Heart left ventricle (tissue), 16 donors: ENCODE measurements around the gene TNRC6B. TPM values are rescaled to one million over a fixed set of nuclear protein-coding genes. Genes with fewer than 3 reads are reported as not detected.
A peak's percentile ranks its signal among the peaks of the same experiment; 100 is the strongest.

ENCODE experiments used
- ATAC-seq, 4 donors: fragments of 200-7000 bp; cut with Tn5 transposase; one replicate each; pipeline ENCODE4 v1.9.1; 2020 to 2022; ENCODE audit warnings: moderate library complexity in 4 of 4, mild to moderate bottlenecking in 3 of 4, moderate number of reproducible peaks in 1 of 4
- DNase-seq, 5 donors: peaks; one replicate each; pipeline ENCODE4 v3.0.0-alpha.2; 2020
- H3K27ac ChIP-seq, 12 donors: fragments of 200-600 bp; sonication (generic) in 4 of 12; one replicate each; pipeline versions ENCODE4 v1.5.0 to v1.8.0; 2016 to 2022; ENCODE audit warnings: mild to moderate bottlenecking in 2 of 12
- H3K27me3 ChIP-seq, 9 donors: fragments of 200-600 bp; sonication (generic) in 2 of 9; one replicate each; pipeline versions ENCODE4 v1.5.1 to v1.8.0; 2016 to 2022; ENCODE audit warnings: mild to moderate bottlenecking in 3 of 9
- H3K36me3 ChIP-seq, 9 donors: fragments of 200-600 bp; sonication (generic) in 2 of 9; one replicate each; pipeline versions ENCODE4 v1.5.0 to v1.8.0; 2018 to 2022; ENCODE audit warnings: mild to moderate bottlenecking in 2 of 9
- H3K4me1 ChIP-seq, 12 donors: fragments of 200-600 bp; sonication (generic) in 4 of 12; one replicate each; pipeline versions ENCODE4 v1.5.0 to v1.8.0; 2016 to 2022; ENCODE audit warnings: mild to moderate bottlenecking in 3 of 12
- H3K4me3 ChIP-seq, 12 donors: fragments of 200-600 bp; sonication (generic) in 4 of 12; one replicate each; pipeline versions ENCODE4 v1.5.0 to v1.8.0; 2017 to 2022; ENCODE audit warnings: mild to moderate bottlenecking in 9 of 12, moderate library complexity in 4 of 12
- H3K9me3 ChIP-seq, 12 donors: fragments of 200-600 bp; sonication (generic) in 4 of 12; one replicate each; pipeline versions ENCODE4 v1.5.0 to v1.8.0; 2016 to 2022; ENCODE audit warnings: mild to moderate bottlenecking in 1 of 12
- POLR2A ChIP-seq, 2 donors: fragments of 450-650 bp; IDR thresholded peaks; one replicate each; pipeline ENCODE4 v1.6.1; 2017; ENCODE audit warnings: antibody characterized with exemption in 2 of 2, mild to moderate bottlenecking in 2 of 2, moderate library complexity in 2 of 2
- WGBS, 4 donors: extraction: QIAGEN DNeasy Blood & Tissue Kit in 2 of 4; methylation state at CpG; one replicate each; pipeline versions ENCODE4 v1.1.5 to v1.1.7; 2013 to 2018; 5-methylcytosine and 5-hydroxymethylcytosine counted together
- intact Hi-C, 10 donors: fragments of 100-400 bp; cut with DNase I; formaldehyde crosslinking; loops; one replicate each; pipeline versions ENCODE4 v1.11.1 to v1.14.2; 2022
- polyA plus RNA-seq, 2 donors: library from polyadenylated mRNA; stranded (reverse); fragments of 200-250 nt; gene quantifications; one replicate each; pipeline ENCODE4 v1.2.3, GENCODE V29; 2013
- total RNA-seq, 9 donors: library from RNA; depleted of rRNA in 2 of 9; stranded (reverse); fragments of >200 nt in 2 of 9; fragmentation: NEBNext Ultra II Directional in 3 of 9; extraction: Animal tissue kit (Norgen Biotek cat#: 25700) in 3 of 9; gene quantifications; one replicate each; pipeline versions ENCODE4 v1.1.0 to v1.2.4, GENCODE V29; 2016 to 2023
- TF ChIP-seq, protein P1 (sequence below), 12 donors: fragments of 200-600 bp; sonication (generic) in 4 of 12; IDR thresholded peaks; one replicate each; pipeline versions ENCODE4 v1.5.0 to v1.8.0; 2018 to 2022; ENCODE audit warnings: antibody characterized with exemption in 12 of 12, mild to moderate bottlenecking in 5 of 12
- donor health status: ischemic (EF 13 %, LVEDD 7.1; RV severe dilation, severe dysfunction).
- donor health status: healthy with polysubstance abuse.
- donor health status: DM: no; HTN: yes; CAD: no.
- donor health status: DM: no; HTN: no; CAD: no.
- donor health status: ischemic (EF 25% LVEDD 6.9; RV normal size, moderate dysfunction).
- donor health status: ischemic (EF 25% LVEDD 5.7; RV mildly dilated, moderate dysfunction).
- donor health status: healthy.
- donor health status: DM: yes; HTN: yes; CAD: no.
- donor health status: ischemic (EF 35%, LVEDD 5.7; RV mildly dilated, moderate dysfunction).
- donor health status: nonischemic (EF 11% LVEDD 7.7; RV severe dilation, severe dysfunction).
- donor health status: DM: yes; HTN: yes; CAD: no.
- donor health status: PGD.
- donor health status: ischemic (EF 29% LVEDD 5.4; RV normal size, mild dysfunction).
- donor health status: nonischemic (EF 23%, LVEDD 6.1; RV moderate dilation, normal function).

The TNRC6B gene
- total and polyA plus RNA-seq, 11 donors = 13.2 to 62.4 (median 39.3) TPM

DNA sequence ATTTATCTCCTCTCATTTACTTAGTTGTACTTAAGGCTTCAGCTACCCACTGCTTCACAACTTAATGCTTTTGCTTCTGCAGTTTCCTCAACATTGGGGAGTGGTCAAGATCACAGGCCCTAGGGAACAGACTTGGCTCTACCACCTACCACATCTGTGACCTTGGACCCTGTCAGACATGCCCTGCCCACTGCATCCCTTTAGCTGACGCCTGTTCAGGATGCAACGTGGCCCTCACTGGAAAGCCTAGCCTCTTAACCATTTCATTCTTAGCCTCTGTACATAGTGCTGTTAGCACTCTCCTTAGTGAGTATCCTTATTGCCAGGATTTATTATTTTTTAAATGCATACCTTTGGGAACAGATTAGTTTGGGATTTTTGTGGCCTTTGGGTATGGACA is 34.4 kb downstream of the TNRC6B start:
- intact Hi-C loops = loop anchor here in 2 of 10 donors (10.0 kb wide), 1 partner anchor 63 kb away; no protein-coding TSS in a partner anchor
- ATAC-seq (peak; percentile 38 to 71 (median 57)), DNase-seq (peak in 2 of 5 donors; percentile 32 to 38)
- no peaks in the 10 kb centered on the region for H3K36me3 ChIP-seq
- H3K27ac ChIP-seq = peak overlapping the region in 9 of 12 donors; percentile 0 to 84 (median 24)
- no peaks in the 10 kb centered on the region for H3K9me3 ChIP-seq
- no peaks in the 10 kb centered on the region for H3K27me3 ChIP-seq
- TF ChIP-seq POLR2A (IDR thresholded peaks at IDR 0.05) = no peak
- TF ChIP-seq, protein P1, sequence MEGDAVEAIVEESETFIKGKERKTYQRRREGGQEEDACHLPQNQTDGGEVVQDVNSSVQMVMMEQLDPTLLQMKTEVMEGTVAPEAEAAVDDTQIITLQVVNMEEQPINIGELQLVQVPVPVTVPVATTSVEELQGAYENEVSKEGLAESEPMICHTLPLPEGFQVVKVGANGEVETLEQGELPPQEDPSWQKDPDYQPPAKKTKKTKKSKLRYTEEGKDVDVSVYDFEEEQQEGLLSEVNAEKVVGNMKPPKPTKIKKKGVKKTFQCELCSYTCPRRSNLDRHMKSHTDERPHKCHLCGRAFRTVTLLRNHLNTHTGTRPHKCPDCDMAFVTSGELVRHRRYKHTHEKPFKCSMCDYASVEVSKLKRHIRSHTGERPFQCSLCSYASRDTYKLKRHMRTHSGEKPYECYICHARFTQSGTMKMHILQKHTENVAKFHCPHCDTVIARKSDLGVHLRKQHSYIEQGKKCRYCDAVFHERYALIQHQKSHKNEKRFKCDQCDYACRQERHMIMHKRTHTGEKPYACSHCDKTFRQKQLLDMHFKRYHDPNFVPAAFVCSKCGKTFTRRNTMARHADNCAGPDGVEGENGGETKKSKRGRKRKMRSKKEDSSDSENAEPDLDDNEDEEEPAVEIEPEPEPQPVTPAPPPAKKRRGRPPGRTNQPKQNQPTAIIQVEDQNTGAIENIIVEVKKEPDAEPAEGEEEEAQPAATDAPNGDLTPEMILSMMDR (IDR thresholded peaks at IDR 0.05) = no peak
- no peak overlapping the region for H3K4me3 ChIP-seq
- peaks cover 2 to 86% (median 67%) of the 10 kb centered on the region in 12 donors for H3K4me1 ChIP-seq
- 3 to 11% (median 7%) methylated on average over 2 of the region's 2 CpGs for WGBS, 4 donors

DNA sequence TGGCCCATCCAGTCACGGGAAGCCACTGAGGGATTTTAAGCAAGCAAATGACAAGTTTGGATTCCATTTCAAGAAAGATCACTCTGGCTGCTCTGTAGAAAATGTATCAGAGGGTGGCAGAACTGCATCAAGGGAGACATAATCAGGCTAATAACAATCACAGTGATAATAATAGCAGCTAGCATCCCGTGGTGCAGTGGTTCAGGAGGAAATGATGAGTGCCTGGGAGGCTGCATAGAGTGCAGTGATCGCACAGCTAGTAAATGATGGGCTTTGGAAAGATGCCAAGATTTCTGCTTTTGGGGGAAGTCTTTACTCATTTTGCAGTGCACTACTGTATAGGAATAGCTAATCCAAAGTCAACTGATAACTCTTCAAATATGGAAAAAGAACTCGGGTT is 35.8 kb downstream of the TNRC6B start:
- no peaks in the 10 kb centered on the region for H3K27me3 ChIP-seq
- no peaks in the 10 kb centered on the region for H3K9me3 ChIP-seq
- intact Hi-C loops = loop anchor here in 2 of 10 donors (10.0 kb wide), 1 partner anchor 61 kb away; no protein-coding TSS in a partner anchor
- ATAC-seq = peak in 3 of 4 donors; percentile 42 to 69 (median 50)
- DNase-seq = no peak
- no peaks in the 10 kb centered on the region for H3K36me3 ChIP-seq
- H3K27ac ChIP-seq = no peak overlapping the region
- peaks cover 2 to 94% (median 68%) of the 10 kb centered on the region in 12 donors for H3K4me1 ChIP-seq
- 21 to 34% (median 29%) methylated on average over 4 of the region's 4 CpGs for WGBS, 4 donors
- no peak overlapping the region for H3K4me3 ChIP-seq
- no peak for TF ChIP-seq POLR2A (IDR thresholded peaks at IDR 0.05)
- TF ChIP-seq, protein P1 (IDR thresholded peaks at IDR 0.05) = peak in 2 of 12 donors; percentile 14 to 16

DNA sequence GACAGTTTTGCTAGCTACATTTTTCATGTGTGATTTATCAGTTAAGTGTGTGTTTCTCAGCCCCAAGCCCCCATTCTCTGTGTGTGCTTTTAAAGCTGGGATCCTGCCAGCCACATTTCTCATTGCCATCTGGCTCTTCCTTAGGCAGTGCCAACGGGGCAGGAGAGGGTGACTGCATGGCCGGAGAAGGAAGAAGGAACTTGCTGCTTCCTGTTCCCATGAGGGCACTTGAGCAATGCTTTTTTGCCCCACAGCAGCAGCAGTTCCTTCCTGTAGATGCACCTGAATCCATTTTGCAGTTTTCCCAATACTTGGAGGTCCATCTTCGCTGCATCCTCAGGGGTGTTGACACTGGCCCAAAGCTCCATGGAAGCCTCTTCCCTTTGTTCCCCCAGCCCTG is 37.5 kb downstream of the TNRC6B start:
- DNase-seq = peak in 3 of 5 donors; percentile 31 to 61 (median 35)
- 42 to 50% (median 42%) methylated on average over 3 of the region's 3 CpGs for WGBS, 4 donors
- Histone ChIP-seq H3K4me1 (peaks cover 2 to 94% (median 73%) of the 10 kb centered on the region in 12 donors), H3K4me3 (no peak overlapping the region), H3K9me3 (no peaks in the 10 kb centered on the region), H3K36me3 (no peaks in the 10 kb centered on the region), H3K27me3 (no peaks in the 10 kb centered on the region), H3K27ac (peak overlapping the region in 2 of 12 donors; percentile 6 to 12)
- TF ChIP-seq, protein P1 (IDR thresholded peaks at IDR 0.05) = no peak
- no peak for TF ChIP-seq POLR2A (IDR thresholded peaks at IDR 0.05)
- intact Hi-C loops = loop anchor here in 2 of 10 donors (10.0 kb wide), 1 partner anchor 60 kb away; no protein-coding TSS in a partner anchor
- peak in 3 of 4 donors; percentile 35 to 53 (median 41) for ATAC-seq

DNA sequence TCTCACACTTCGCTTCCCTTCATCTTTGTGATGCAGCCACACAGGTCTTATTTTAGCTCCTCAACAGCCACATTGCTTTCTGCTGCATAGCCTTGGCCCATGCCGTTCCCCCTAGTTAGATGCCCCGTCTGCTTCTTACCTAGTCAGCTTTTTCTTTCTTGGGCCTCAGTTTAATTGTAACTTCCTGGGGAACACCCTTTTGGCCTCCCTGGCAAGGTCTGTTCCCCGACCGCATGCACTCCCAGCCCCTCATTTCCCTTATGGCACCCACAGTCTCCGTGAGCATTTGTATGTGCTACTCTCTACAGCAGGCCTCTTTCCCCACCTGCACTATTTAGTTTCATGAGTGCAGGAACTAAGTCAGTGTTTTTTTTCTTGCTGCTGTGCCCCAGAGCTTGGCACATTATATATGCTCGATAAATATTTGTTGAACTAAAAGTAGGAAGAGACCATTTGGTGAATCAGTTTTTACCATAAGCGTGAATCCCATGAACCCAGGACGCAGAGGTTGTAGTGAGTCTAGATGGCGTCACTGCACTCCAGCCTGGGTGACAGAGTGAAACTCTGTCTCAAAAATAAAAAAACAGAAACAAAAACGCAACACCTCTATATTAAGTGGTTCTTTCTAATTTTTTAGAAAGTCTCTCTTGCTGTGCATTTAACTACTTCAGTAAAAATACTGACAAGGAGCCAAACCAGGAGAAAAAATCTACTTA is 38.5 kb downstream of the TNRC6B start:
- no peaks in the 10 kb centered on the region for H3K27me3 ChIP-seq
- TF ChIP-seq, protein P1 (IDR thresholded peaks at IDR 0.05) = no peak
- no peak for TF ChIP-seq POLR2A (IDR thresholded peaks at IDR 0.05)
- no peaks in the 10 kb centered on the region for H3K9me3 ChIP-seq
- intact Hi-C loops = loop anchor here in 2 of 10 donors (10.0 kb wide), 1 partner anchor 59 kb away; no protein-coding TSS in a partner anchor
- 64 to 80% (median 76%) methylated on average over 11 of the region's 11 CpGs for WGBS, 4 donors
- no peak overlapping the region for H3K4me3 ChIP-seq
- DNase-seq = no peak
- H3K4me1 ChIP-seq = peaks cover 2 to 94% (median 76%) of the 10 kb centered on the region in 12 donors
- peak overlapping the region in 2 of 12 donors; percentile 6 to 27 for H3K27ac ChIP-seq
- H3K36me3 ChIP-seq = no peaks in the 10 kb centered on the region
- ATAC-seq = peak in 3 of 4 donors; percentile 20 to 27 (median 21)
